Endodermal cell (in vitro differentiated cells): ENCODE results near the gene PNPLA7. TPM values are rescaled to one million over a fixed set of nuclear protein-coding genes. Genes with fewer than 3 reads are reported as not detected.
"Not testable (repeated sequence)": the region's sequence is repeated elsewhere in the genome, so short reads cannot be mapped to it uniquely, and the experiment has no call there.

ENCODE experiments used
- DNase-seq: peaks from one replicate; pipeline ENCODE4 v3.0.0-alpha.2; 2017
- H3K27ac ChIP-seq: 2 replicates; pipeline ENCODE4 v1.5.1; 2013; ENCODE audit warnings: mild to moderate bottlenecking, low read depth, low read length, moderate library complexity
- H3K27me3 ChIP-seq: 2 replicates; pipeline ENCODE4 v1.6.1; 2013; ENCODE audit warnings: mild to moderate bottlenecking, low read length, moderate library complexity; ENCODE audit not compliant: insufficient read depth, control insufficient read depth, poor library complexity, severe bottlenecking
- H3K36me3 ChIP-seq: 2 replicates; pipeline ENCODE4 v1.7.0; 2013; ENCODE audit warnings: mild to moderate bottlenecking, low read length, moderate library complexity; ENCODE audit not compliant: control insufficient read depth, insufficient read depth
- H3K4me1 ChIP-seq: one replicate; pipeline ENCODE4 v1.7.0; 2013; ENCODE audit warnings: low read length; ENCODE audit not compliant: control insufficient read depth, insufficient read depth
- H3K4me3 ChIP-seq: 2 replicates; pipeline ENCODE4 v1.5.1; 2013; ENCODE audit warnings: mild to moderate bottlenecking, low read length, moderate library complexity
- H3K9ac ChIP-seq: 2 replicates; pipeline ENCODE4 v1.6.1; 2013; ENCODE audit warnings: mild to moderate bottlenecking, low read length, moderate library complexity; ENCODE audit not compliant: poor library complexity, severe bottlenecking; ENCODE audit errors: extremely low read depth
- H3K9me3 ChIP-seq: 2 replicates; pipeline ENCODE4 v1.6.1; 2013; ENCODE audit warnings: mild to moderate bottlenecking, low read length, moderate library complexity; ENCODE audit not compliant: control insufficient read depth
- H3K27ac Mint-ChIP-seq: 2 replicates; pipeline ENCODE4 v1.8.0; 2020; ENCODE audit warnings: mixed read lengths
- H3K27me3 Mint-ChIP-seq: 2 replicates; pipeline ENCODE4 v1.8.0; 2021; ENCODE audit warnings: mild to moderate bottlenecking, mixed read lengths; ENCODE audit not compliant: insufficient read depth
- H3K36me3 Mint-ChIP-seq: 2 replicates; pipeline ENCODE4 v1.8.0; 2020; ENCODE audit warnings: low read depth, mixed read lengths
- H3K4me1 Mint-ChIP-seq: 2 replicates; pipeline ENCODE4 v1.8.0; 2020; ENCODE audit warnings: mixed read lengths
- H3K4me3 Mint-ChIP-seq: 2 replicates; pipeline ENCODE4 v1.8.0; 2020; ENCODE audit warnings: mild to moderate bottlenecking, moderate library complexity, mixed read lengths
- H3K9me3 Mint-ChIP-seq: 2 replicates; pipeline ENCODE4 v1.8.0; 2020; ENCODE audit warnings: mild to moderate bottlenecking, mixed read lengths
- WGBS, 2 experiments: methylation state at CpG; one replicate each; pipeline versions ENCODE4 v1.1.5 to v1.1.7; 2013; ENCODE audit warnings: missing lambda C conversion rate in 2 of 2, mixed read lengths in 1 of 2; ENCODE audit not compliant: insufficient coverage in 1 of 2, insufficient read length in 1 of 2; 5-methylcytosine and 5-hydroxymethylcytosine counted together
- total RNA-seq, 2 donors: library from RNA; stranded (reverse); fragmentation: NEBNext Ultra II Directional in 1 of 2; extraction: Animal tissue kit (Norgen Biotek cat#: 25700) in 1 of 2; gene quantifications; 2 replicates in 1 of 2; 3 replicates in 1 of 2; pipeline ENCODE4 v1.2.1, GENCODE V29; 2021
- TF ChIP-seq, protein P1 (sequence below): fragments of 200-600 bp; sonication (generic); conservative IDR thresholded peaks from 2 replicates; pipeline ENCODE4 v1.5.0; 2021; ENCODE audit warnings: antibody characterized with exemption, mild to moderate bottlenecking

PNPLA7 gene
- total RNA-seq, 2 donors from 2014 or later: 2.0 to 2.4 TPM

DNA sequence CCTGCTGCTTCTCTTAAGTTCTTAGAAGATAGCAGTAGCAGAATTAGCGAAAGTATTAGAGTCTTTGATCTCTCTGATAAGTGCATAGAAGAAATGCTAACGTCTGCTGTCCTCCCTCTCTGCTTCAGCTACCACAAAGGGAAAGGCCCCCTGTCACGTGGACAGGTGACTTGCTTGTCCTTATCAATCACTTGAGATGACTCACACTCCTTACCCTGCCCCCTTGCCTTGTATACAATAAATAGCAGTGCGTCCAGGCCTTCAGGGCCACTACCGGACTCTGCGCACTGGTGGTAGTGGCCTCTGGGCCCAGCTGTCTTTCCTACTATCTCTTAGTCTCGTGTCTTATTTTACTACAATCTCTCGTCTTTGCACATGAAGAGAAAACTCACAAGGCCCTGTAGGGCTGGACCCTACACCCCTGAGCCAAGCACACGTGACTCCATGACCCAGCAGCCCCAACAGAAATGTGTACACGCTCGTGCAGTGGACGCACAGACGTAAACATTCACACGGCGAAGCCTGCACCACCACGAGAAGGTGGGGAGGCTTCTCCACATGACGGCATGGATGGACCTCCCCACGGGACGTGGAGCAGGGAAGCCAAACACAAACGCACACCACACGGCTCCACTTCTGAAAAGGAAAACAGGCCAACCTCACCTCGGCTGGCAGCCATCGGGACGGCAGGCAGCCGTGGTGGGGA lies 38.3 kb downstream of the PNPLA7 start:
- WGBS, 2 experiments: 92% methylated on average over 25 of the region's 25 CpGs
- H3K27ac ChIP-seq: no peak overlapping the region
- no peak overlapping the region for H3K27ac Mint-ChIP-seq

DNA sequence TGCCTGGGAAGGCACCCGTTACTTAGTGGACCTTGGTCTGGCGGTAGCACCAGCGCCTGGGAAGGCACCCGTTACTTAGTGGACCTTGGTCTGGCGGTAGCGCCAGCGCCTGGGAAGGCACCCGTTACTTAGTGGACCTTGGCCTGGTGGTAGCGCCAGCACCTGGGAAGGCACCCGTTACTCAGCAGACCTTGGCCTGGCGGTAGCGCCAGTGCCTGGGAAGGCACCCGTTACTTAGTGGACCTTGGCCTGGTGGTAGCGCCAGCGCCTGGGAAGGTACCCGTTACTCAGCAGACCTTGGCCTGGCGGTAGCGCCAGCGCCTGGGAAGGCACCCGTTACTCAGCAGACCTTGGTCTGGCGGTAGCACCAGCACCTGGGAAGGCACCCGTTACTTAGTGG lies 39.1 kb downstream of the PNPLA7 start:
- not testable (repeated sequence) for H3K27me3 ChIP-seq, H3K27ac Mint-ChIP-seq, H3K9me3 ChIP-seq, H3K4me3 Mint-ChIP-seq, H3K4me1 ChIP-seq, H3K27ac ChIP-seq, H3K27me3 Mint-ChIP-seq, H3K9ac ChIP-seq, DNase-seq, H3K36me3 ChIP-seq, H3K4me1 Mint-ChIP-seq, H3K4me3 ChIP-seq, H3K36me3 Mint-ChIP-seq
- H3K9me3 Mint-ChIP-seq: peaks cover 14% of the 10 kb centered on the region
- WGBS, 2 experiments: 96 to 98% methylated on average over 18 to 22 of the region's 22 CpGs

More for the DNA sequence above, 38.3 kb downstream of the PNPLA7 start:
- H3K4me1 Mint-ChIP-seq: no peaks in the 10 kb centered on the region
- peaks cover 14% of the 10 kb centered on the region for H3K9me3 Mint-ChIP-seq
- H3K36me3 Mint-ChIP-seq: no peaks in the 10 kb centered on the region
- H3K4me1 ChIP-seq: no peaks in the 10 kb centered on the region
- TF ChIP-seq, protein P1, sequence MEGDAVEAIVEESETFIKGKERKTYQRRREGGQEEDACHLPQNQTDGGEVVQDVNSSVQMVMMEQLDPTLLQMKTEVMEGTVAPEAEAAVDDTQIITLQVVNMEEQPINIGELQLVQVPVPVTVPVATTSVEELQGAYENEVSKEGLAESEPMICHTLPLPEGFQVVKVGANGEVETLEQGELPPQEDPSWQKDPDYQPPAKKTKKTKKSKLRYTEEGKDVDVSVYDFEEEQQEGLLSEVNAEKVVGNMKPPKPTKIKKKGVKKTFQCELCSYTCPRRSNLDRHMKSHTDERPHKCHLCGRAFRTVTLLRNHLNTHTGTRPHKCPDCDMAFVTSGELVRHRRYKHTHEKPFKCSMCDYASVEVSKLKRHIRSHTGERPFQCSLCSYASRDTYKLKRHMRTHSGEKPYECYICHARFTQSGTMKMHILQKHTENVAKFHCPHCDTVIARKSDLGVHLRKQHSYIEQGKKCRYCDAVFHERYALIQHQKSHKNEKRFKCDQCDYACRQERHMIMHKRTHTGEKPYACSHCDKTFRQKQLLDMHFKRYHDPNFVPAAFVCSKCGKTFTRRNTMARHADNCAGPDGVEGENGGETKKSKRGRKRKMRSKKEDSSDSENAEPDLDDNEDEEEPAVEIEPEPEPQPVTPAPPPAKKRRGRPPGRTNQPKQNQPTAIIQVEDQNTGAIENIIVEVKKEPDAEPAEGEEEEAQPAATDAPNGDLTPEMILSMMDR: no peak
- no peak overlapping the region for H3K4me3 Mint-ChIP-seq
- H3K27me3 Mint-ChIP-seq: no peaks in the 10 kb centered on the region
- H3K36me3 ChIP-seq: no peaks in the 10 kb centered on the region
- H3K4me3 ChIP-seq: no peak overlapping the region
- H3K9me3 ChIP-seq: no peaks in the 10 kb centered on the region
- no peak overlapping the region for H3K9ac ChIP-seq
- DNase-seq: no peak
- no peaks in the 10 kb centered on the region for H3K27me3 ChIP-seq

DNA sequence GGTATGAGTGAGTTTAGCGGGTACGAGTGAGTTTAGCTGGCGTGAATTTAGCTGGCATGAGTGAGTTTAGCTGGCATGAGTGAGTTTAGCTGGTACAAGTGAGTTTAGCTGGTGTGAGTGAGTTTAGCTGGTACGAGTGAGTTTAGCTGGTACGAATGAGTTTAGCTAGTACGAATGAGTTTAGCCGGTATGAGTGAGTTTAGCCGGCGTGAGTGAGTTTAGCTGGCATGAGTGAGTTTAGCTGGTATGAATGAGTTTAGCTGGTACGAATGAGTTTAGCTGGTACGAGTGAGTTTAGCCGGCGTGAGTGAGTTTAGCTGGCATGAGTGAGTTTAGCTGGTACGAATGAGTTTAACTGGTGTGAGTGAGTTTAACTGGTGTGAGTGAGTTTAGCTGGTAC lies 41.0 kb downstream of the PNPLA7 start:
- Mint-ChIP-seq H3K27me3 (no peaks in the 10 kb centered on the region), H3K36me3 (no peaks in the 10 kb centered on the region), H3K4me3 (no peak overlapping the region), H3K9me3 (peaks cover 14% of the 10 kb centered on the region), H3K4me1 (no peaks in the 10 kb centered on the region), H3K27ac (no peak overlapping the region)
- WGBS, 2 experiments: 91 to 95% methylated on average over 14 of the region's 14 CpGs
- Histone ChIP-seq H3K36me3 (no peaks in the 10 kb centered on the region), H3K9ac (no peak overlapping the region), H3K4me3 (no peak overlapping the region), H3K27ac (no peak overlapping the region), H3K9me3 (no peaks in the 10 kb centered on the region), H3K4me1 (no peaks in the 10 kb centered on the region), H3K27me3 (no peaks in the 10 kb centered on the region)
- TF ChIP-seq, protein P1: no peak
- no peak for DNase-seq
